ENCODE measurements around the gene FANCL.
"Not testable (repeated sequence)": the region's sequence is repeated elsewhere in the genome, so short reads cannot be mapped to it uniquely, and the experiment has no call there.

Gene FANCL

DNA sequence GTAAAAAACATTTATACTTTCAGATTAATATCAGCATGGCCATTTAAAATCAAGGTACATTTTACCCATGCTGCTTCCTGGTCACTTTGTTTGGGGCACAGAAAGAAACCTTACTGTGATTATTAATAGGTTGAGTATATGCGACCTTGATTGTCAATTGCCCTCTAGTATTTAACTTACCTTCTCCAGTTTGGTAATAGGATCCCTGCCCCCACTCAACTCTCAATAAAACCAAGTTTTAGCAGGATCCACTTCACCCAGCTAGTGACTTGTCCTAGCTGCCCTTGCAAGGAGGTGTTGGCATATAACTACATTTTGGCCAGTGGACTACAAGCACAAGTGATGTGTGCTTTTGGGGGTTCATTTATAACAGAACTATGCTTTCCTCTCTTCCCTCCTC lies 34.3 kb downstream of the FANCL start:
- DNase-seq (ENCODE audit: low read depth, low spot score) = no peak

DNA sequence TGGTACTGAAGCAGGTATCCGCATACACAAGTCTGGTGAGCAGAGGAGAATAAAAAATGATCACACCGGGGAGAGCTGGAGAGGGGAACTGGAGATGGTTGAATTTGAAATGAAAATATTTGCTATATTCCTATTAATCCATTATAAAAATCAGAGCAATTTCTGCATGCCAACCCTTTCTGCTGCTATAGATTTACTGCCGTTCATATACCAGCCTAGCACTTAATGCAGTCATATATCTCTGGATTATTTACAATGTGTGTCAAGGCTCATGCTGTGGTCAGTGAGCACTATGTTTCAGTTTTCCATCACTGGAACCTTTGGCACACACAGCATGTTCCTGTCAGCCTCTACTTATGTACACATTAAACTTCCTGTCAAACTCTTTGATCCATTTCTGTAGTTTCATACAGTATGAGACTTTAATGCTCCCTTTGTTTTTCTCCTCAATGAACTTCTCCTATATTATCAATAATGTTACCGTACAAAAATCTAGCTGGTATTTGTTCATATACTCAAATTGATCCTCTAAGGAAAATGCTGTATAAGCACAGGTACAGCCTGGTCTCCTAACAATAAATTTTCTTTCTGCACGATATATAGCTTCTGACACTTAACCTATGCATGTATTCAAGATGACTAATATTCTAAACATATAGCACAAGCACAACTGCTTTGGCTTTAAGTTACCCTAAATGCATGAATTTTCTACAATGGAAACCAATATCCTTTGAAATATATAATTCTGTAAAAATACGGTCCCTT lies 36.7 kb downstream of the FANCL start:
- no peak for DNase-seq (ENCODE audit: low read depth, low spot score)

DNA sequence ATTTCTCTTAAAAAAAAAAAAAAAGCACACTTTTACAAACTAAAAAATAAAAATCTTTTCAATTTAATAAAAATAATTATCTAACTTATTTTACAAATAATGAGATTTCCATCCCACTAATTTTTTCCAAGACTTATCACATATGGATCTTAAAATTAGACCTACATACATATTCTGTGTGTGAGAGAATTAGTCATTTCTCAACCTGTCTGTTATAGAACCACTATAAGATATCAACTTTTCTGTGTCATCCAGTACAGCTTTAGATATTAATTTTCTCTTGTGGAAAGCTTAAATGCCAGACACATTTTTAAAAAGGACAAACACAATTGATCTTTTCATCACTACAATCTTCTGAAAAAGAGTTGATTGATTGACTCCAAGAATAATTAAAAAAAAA lies 38.1 kb downstream of the FANCL start:
- DNase-seq (ENCODE audit: low read depth, low spot score) = no peak

DNA sequence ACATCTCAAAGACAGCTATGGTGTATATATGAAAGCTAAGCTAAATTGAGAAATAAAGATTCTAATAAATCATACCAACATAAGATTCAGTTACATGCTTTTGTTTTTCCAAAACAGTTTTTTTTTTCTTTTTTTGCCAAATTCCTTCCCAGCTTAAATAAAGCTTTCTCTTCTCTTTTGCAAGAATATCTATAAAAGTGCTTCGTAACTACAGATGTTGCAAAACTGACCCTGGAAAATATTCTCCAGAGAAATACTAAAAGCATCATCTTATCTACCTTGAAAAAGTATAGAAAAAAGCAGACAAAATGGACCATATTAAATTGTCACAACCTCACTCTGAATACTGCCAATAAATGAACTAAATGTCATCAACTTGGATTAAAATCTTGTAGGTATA lies 38.7 kb downstream of the FANCL start:
- DNase-seq (ENCODE audit: low read depth, low spot score) = no peak

DNA sequence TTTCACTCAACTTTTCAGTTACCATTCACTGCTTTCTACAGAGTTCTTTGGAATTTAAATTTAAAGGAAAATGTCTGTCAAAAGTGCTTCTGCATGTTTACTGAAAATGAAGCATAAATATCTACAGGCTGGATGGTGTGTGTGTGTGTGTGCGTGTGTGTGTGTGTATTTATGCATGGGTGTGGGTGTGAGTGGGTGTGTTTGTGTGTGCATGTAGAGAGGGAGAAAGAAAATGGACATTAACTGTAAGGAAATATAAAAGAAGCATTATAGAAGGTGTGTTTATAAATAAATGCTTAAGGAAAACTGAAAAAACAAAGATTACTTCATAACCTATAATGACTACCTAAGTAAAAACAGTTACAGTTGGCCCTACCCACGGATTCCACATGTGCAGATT lies 43.2 kb downstream of the FANCL start:
- DNase-seq (ENCODE audit: low read depth, low spot score) = no peak

DNA sequence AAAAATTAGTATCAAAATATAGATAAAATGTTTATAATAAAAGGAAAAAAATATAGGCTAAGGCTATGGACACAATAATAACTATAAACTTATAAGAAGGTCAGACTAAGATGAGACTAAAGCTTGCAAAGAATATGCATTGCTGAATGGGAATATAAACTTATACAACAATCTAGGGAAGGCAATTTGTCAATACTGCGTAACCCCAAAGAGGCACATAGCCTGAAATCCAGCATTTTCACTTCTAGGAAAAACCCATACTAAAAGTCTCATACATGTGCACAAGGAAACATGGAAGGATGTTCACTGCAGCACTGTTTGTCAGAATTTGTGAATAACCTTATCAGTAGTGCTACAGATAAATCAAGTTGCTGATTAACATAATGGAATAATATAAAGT lies 45.5 kb downstream of the FANCL start:
- no peak for DNase-seq (ENCODE audit: low read depth, low spot score)

DNA sequence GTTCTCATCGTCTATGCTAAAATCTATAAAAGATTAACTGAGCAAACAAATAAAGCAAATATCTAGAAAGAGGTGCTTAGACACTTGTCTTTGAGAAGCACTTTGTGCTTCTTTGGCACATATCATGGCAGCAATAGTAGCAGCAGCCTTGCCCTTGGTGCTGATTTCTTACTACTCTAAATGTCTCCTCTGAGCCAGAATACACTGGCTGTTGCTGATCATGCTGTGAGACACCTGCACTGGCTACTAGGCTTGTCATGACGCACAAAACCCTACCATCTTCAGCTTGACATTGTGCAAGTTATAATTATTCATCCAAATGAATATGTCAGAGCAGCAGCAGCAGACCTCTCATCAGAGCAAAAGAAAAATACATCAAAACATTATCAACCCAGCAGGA lies 46.7 kb downstream of the FANCL start:
- no peak for DNase-seq (ENCODE audit: low read depth, low spot score)

GRCh38 chr2:58187022-58187421 lies 54.1 kb downstream of the FANCL start:
- DNase-seq (ENCODE audit: low read depth, low spot score) = not testable (repeated sequence)

- DNase-seq (ENCODE audit: low read depth, low spot score) = no peak
Measured at GRCh38 chr2:58186501-58186900, 54.6 kb downstream of the FANCL start.

DNA sequence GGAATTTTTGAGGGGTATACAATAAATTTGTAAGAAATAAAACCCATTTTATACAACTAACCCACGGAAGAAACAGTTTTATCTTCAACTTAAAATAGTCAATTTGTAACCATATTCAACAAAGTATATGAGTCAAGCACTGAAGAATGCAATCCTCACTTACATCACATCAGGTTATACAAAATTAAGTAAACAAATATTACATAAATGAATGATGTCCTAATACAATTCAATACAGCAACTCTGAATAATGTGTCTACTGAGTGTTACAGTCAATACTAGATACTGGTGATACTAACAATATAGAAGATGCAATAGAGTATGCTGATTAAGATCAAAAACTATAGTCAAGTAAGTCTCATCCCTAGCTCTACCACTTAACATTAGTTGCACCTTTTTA lies 58.6 kb downstream of the FANCL start:
- DNase-seq (ENCODE audit: low read depth, low spot score) = no peak

DNA sequence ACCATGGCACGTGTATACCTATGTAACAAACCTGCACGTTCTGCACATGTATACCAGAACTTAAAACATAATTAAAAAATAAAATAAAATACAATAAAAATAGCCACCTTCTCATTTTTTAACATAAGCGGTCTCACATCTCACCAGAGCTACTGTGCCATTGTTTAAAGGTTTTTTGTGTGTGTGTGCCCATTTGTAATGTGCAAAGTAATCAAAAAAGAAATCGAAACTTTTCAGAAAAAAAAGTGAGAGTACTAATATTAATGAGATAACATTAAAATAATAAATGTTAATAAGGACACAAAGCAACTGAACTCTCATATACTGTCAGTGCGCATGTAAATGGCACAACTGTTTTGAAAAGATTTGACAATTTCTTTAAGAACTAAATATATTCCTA lies 60.5 kb downstream of the FANCL start:
- no peak for DNase-seq (ENCODE audit: low read depth, low spot score)

DNA sequence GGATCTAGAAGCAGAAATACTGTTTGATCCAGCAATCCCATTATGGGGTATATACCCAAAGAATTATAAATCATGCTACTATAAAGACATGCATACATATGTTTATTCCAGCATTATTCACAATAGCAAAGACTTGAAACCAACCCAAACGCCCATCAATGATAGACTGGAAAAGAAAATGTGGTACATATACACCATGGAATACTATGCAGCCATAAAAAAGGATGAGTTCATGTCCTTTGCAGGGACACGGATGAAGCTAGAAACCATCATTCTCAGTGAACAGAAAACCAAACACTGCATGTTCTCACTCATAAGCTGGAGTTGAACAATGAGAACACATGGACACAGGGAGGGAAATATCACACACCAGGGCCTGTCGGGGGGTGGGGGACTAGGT lies 61.0 kb downstream of the FANCL start:
- DNase-seq (ENCODE audit: low read depth, low spot score) = not testable (repeated sequence)

DNA sequence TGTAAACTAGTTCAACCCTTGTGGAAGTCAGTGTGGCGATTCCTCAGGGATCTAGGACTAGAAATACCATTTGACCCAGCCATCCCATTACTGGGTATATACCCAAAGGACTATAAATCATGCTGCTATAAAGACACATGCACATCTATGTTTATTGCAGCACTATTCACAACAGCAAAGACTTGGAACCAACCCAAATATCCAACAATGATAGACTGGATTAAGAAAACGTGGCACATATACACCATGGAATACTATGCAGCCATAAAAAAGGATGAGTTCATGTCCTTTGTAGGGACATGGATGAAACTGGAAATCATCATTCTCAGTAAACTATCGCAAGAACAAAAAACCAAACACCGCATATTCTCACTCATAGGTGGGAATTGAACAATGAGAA lies 63.9 kb downstream of the FANCL start:
- not testable (repeated sequence) for DNase-seq (ENCODE audit: low read depth, low spot score)

DNA sequence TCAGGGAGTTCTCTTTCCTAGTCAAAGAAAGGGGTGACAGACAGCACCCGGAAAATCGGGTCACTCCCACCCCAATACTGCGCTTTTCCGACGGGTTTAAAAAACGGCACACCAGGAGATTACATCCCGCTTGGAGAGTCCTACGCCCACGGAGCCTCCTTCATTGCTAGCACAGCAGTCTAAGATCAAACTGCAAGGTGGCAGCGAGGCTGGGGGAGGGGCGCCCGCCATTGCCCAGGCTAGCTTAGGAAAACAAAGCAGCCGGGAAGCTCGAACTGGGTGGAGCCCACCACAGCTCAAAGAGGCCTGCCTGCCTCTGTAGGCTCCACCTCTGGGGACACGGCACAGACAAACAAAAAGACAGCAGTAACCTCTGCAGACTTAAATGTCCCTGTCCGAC lies 69.3 kb downstream of the FANCL start:
- DNase-seq (ENCODE audit: low read depth, low spot score) = not testable (repeated sequence)

DNA sequence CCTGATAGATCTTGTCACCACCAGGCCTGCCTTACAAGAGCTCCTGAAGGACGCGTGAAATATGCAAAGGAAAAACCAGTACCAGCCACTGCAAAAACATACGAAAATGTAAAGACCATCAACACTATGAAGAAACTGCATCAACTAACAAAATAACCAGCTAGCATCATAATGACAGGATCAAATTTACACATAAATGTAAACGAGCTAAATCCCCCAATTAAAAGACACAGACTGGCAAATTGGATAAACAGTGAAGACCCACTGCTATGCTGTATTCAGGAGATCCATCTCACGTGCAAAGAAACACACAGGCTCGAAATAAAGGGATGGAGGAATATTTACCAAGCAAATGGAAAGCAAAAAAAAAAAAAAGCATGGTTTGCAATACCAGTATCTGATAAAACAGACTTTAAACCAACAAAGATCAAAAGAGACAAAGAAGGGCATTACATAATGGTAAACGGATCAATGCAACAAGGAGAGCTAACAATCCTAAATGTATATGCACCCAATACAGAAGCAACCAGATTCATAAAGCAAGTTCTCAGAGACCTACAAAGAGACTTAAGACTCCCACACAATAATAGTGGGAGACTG lies 70.7 kb downstream of the FANCL start:
- DNase-seq (ENCODE audit: low read depth, low spot score) = not testable (repeated sequence)

DNA sequence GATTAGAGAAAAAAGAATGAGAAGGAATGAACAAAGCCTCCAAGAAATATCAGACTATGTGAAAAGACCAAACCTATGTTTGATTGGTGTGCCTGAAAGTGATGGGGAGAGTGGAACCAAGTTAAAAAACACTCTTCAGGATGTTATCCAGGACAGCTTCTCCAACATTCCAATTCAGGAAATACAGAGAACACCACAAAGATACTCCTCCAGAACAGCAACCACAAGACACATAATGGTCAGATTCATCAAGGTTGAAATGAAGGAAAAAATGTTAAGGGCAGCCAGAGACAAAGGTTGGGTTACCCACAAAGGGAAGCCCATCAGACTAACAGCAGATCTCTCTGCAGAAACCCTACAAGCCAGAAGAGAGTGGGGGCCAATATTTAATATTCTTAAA lies 71.3 kb downstream of the FANCL start:
- DNase-seq (ENCODE audit: low read depth, low spot score) = not testable (repeated sequence)

DNA sequence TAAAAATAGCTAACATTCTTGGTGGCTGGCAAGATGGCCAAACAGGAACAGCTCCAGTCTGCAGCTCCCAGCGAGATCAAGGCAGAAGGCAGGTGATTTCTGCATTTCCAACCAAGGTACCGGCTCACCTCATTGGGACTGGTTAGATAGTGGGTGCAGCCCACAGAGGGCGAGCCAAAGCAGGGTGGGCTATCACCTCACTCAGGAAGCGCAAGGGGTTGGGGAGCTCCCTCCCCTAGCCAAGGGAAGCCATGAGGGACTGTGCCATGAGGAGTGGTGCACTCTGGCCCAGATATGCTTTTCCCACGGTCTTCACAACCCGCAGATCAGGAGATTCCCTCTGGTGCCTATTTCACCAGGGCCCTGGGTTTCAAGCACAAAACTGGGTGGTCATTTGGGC lies 73.0 kb downstream of the FANCL start:
- DNase-seq (ENCODE audit: low read depth, low spot score) = not testable (repeated sequence)

GRCh38 chr2:58163913-58164312 lies 77.2 kb downstream of the FANCL start:
- no peak for DNase-seq (ENCODE audit: low read depth, low spot score)

- DNase-seq (ENCODE audit: low read depth, low spot score) = no peak
Measured at GRCh38 chr2:58158481-58158880, 82.6 kb downstream of the FANCL start.

- DNase-seq (ENCODE audit: low read depth, low spot score) = no peak
Measured at GRCh38 chr2:58157754-58158153, 83.4 kb downstream of the FANCL start.

DNA sequence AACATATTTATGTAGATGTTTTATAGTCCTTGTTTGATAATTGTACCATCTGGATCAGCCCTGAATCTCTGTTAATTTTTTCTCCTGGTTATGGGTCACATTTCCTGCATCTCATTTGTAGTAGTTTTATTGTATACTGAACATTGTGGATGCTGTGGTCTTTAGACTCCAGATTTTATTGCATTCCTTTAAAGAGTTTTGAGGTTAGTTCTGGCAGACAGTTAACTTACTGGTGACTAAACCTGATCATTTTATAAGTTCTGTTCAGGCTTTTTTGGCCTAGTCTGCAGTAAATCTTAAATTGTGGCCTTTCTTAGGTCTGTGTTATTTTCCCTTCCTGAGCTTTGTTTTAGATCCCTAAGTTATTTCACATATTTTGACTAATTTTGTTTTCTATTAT lies 84.3 kb downstream of the FANCL start:
- no peak for DNase-seq (ENCODE audit: low read depth, low spot score)

DNA sequence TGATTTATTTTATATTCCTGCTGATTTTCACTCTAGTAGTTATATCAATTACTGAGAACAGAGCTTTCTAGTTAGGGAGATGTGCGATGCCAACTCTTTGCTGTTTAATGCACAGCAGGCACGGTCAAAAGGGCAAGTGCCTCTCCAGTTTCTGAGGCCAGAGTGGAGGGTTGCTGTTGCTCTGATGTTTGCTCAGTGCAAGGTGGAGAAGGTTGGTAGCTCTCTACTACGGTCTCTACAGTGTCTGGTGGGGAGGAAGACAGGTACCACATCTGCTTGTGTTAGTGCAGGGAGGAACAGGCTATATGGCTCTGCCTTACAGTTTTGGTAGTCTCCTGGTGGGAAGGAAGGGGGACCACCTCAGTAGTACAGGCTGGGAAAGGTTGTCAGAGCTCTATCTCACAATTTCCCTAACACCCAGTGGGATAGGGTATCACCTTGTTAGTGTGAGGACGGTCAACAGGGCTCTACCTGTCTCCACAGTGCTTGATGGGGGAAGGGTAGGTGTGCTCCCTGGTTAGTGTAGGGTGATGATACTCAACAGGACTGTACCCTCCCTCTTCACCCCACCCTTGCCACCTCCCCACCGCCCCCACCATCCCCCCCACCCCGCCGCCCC lies 85.9 kb downstream of the FANCL start:
- no peak for DNase-seq (ENCODE audit: low read depth, low spot score)

DNA sequence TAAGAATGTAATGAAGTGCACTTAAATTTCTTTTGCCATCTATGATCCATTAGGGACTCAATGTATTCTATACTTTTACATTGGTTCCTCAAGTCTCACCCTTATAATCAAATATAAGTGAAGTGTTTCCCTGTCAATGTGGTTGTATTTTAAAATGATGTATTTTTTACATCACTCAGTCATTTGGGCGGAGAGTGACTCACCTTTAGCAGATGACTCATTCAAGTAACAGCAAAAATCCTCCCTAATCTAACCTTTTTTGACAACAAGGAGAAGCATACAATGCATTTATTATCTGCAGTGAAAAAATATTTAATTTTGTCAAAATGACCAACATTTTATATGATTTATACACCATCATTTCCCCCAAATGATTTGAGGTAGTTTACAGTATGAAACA lies 94.4 kb downstream of the FANCL start:
- no peak for DNase-seq (ENCODE audit: low read depth, low spot score)

All from activated naive CD8-positive, alpha-beta T cell treated with anti-CD3 and anti-CD28 coated beads, Interleukin-2, amount 50 U/mL, for 16 hours (primary cell).